SK-N-SH treated with all-trans-retinoic acid at 6 μM for 48 hours (cell line): ENCODE results near the gene STEAP1B.

ENCODE experiments used
- BACH2 ChIP-seq: fragments of 250-450 bp; sonication (Bioruptor Pico); IDR thresholded peaks from 2 replicates; pipeline ENCODE4 v1.9.0; 2021; ENCODE audit warnings: mild to moderate bottlenecking, borderline replicate concordance
- CSRNP3 ChIP-seq: fragments of 250-450 bp; sonication (Bioruptor Pico); IDR thresholded peaks from 2 replicates; pipeline ENCODE4 v1.5.1; 2021; ENCODE audit warnings: mild to moderate bottlenecking, moderate library complexity
- GLIS3 ChIP-seq: fragments of 250-450 bp; sonication (Bioruptor Pico); IDR thresholded peaks from 2 replicates; pipeline ENCODE4 v1.5.0; 2020; ENCODE audit warnings: mild to moderate bottlenecking, moderate library complexity
- ZC3H10 ChIP-seq: fragments of 250-450 bp; sonication (Bioruptor Pico); IDR thresholded peaks from 2 replicates; pipeline ENCODE4 v1.5.1; 2021; ENCODE audit warnings: mild to moderate bottlenecking, moderate library complexity
- ZFP3 ChIP-seq: fragments of 250-450 bp; sonication (Bioruptor Pico); IDR thresholded peaks from 2 replicates; pipeline ENCODE4 v1.5.0; 2020; ENCODE audit warnings: mild to moderate bottlenecking, moderate library complexity
- ZNF70 ChIP-seq: fragments of 450-650 bp; formaldehyde crosslinking; IDR thresholded peaks from 2 replicates; pipeline ENCODE4 v1.5.0; 2020; ENCODE audit warnings: mild to moderate bottlenecking, moderate library complexity

GRCh38 chr7:22422831-22423615 is 77.0 kb downstream of the STEAP1B start:
- no peak for TF ChIP-seq ZNF70 (CRISPR knock-in tag)
- no peak for TF ChIP-seq CSRNP3 (CRISPR knock-in tag)
- no peak for TF ChIP-seq ZFP3 (CRISPR knock-in tag)
- no peak for TF ChIP-seq BACH2 (CRISPR knock-in tag)
- no peak for TF ChIP-seq GLIS3 (CRISPR knock-in tag)
- no peak for TF ChIP-seq ZC3H10 (CRISPR knock-in tag)
